NB4 (cell line): ENCODE results near the gene ARID2.

Source experiments
- DNase-seq: peaks from one replicate; pipeline ENCODE4 v3.0.0; 2010; ENCODE audit warnings: low read depth
- H3K4me3 ChIP-seq: one replicate; pipeline ENCODE4 v1.5.1; 2011; ENCODE audit warnings: mild to moderate bottlenecking, low read depth, low read length, moderate library complexity
- MYC ChIP-seq: IDR thresholded peaks from 2 replicates; pipeline ENCODE4 v1.6.1; 2011; ENCODE audit warnings: low read depth, low read length
- POLR2A ChIP-seq: IDR thresholded peaks from 2 replicates; pipeline ENCODE4 v1.6.1; 2011; ENCODE audit warnings: mild to moderate bottlenecking; ENCODE audit not compliant: insufficient read length; ENCODE audit errors: extremely low read depth
- TF ChIP-seq, protein P1 (sequence below): IDR thresholded peaks from 2 replicates; pipeline ENCODE4 v1.6.1; 2011; ENCODE audit warnings: low read depth, low read length
- TF ChIP-seq, protein P2 (sequence below): IDR thresholded peaks from one replicate; pipeline ENCODE4 v1.5.1; 2012; ENCODE audit warnings: low read depth, low read length

Gene ARID2, protein sequence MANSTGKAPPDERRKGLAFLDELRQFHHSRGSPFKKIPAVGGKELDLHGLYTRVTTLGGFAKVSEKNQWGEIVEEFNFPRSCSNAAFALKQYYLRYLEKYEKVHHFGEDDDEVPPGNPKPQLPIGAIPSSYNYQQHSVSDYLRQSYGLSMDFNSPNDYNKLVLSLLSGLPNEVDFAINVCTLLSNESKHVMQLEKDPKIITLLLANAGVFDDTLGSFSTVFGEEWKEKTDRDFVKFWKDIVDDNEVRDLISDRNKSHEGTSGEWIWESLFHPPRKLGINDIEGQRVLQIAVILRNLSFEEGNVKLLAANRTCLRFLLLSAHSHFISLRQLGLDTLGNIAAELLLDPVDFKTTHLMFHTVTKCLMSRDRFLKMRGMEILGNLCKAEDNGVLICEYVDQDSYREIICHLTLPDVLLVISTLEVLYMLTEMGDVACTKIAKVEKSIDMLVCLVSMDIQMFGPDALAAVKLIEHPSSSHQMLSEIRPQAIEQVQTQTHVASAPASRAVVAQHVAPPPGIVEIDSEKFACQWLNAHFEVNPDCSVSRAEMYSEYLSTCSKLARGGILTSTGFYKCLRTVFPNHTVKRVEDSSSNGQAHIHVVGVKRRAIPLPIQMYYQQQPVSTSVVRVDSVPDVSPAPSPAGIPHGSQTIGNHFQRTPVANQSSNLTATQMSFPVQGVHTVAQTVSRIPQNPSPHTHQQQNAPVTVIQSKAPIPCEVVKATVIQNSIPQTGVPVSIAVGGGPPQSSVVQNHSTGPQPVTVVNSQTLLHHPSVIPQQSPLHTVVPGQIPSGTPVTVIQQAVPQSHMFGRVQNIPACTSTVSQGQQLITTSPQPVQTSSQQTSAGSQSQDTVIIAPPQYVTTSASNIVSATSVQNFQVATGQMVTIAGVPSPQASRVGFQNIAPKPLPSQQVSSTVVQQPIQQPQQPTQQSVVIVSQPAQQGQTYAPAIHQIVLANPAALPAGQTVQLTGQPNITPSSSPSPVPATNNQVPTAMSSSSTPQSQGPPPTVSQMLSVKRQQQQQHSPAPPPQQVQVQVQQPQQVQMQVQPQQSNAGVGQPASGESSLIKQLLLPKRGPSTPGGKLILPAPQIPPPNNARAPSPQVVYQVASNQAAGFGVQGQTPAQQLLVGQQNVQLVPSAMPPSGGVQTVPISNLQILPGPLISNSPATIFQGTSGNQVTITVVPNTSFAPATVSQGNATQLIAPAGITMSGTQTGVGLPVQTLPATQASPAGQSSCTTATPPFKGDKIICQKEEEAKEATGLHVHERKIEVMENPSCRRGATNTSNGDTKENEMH (N-terminal part only)

DNA sequence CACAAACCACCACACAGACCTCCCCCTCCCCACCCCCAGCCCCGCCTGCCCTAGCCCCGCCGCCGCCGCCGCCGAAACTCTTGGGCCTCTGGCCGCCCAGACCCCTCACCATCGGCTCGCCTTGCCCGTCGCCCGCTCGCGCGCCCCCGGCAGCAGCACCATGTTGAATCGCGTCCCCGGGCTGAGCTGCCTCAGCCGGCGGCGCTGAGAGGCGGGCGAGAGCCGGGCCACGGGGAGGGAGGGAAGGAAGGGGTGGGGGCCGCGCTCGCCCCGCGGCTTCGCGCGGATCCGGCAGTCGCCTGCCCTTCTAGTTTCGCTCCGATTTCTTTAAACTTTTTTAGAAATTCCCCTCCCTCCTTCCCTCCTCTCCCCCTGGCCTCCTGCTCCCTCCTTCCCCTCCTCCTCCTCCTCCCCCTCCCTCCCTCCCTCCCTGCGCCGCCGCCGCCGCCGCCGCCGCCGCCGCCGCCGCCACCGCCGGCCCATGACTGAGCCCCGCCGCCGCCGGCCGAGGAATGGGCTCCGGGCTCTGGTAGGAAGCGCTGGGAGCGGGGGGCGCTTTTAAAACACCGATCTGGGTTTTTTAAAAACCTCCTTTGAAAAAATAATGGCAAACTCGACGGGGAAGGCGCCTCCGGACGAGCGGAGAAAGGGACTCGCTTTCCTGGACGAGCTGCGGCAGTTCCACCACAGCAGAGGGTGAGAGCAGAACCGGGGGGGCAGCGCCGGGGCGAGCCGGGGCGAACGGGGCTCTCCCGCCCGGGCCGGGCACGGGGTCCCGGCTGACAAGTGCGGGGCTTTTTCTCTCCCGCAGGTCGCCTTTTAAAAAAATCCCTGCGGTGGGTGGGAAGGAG lies at the start of gene ARID2:
Gene ARID2, plus strand, starts transcription at position 474 of the 851 bp plus-strand sequence. Its CDS starts 131 bp downstream, at position 605.
- DNase-seq: peak; percentile 86
- peak within 1 kb of the TSS; percentile 91 for H3K4me3 ChIP-seq
- TF ChIP-seq, protein P1, sequence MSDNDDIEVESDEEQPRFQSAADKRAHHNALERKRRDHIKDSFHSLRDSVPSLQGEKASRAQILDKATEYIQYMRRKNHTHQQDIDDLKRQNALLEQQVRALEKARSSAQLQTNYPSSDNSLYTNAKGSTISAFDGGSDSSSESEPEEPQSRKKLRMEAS: 0 out of 2 replicates have a peak, but pooled peaks have one; percentile 20
- TF ChIP-seq POLR2A: peak; percentile 54
- peak; percentile 48; the same call in 1 of the 2 replicates for TF ChIP-seq MYC
- TF ChIP-seq, protein P2, sequence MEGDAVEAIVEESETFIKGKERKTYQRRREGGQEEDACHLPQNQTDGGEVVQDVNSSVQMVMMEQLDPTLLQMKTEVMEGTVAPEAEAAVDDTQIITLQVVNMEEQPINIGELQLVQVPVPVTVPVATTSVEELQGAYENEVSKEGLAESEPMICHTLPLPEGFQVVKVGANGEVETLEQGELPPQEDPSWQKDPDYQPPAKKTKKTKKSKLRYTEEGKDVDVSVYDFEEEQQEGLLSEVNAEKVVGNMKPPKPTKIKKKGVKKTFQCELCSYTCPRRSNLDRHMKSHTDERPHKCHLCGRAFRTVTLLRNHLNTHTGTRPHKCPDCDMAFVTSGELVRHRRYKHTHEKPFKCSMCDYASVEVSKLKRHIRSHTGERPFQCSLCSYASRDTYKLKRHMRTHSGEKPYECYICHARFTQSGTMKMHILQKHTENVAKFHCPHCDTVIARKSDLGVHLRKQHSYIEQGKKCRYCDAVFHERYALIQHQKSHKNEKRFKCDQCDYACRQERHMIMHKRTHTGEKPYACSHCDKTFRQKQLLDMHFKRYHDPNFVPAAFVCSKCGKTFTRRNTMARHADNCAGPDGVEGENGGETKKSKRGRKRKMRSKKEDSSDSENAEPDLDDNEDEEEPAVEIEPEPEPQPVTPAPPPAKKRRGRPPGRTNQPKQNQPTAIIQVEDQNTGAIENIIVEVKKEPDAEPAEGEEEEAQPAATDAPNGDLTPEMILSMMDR: no peak

DNA sequence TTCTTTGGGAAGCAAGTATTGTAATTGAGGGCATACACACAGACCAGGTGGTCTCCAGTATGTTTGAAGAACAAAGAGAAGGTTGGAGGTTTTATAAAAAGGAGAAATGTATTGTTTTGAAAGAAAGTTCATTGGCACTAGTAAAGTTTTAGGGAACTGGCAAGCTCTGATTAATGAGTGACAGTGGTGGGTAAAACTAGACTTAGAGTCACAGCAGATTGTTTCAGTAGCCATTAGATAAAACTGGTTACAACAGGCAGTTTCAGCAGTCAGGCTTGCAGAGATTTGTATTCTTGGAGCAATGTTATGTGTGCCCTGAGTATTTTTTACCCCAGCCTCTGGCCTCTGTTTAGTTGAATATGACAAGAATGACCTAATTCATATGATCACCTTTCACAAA lies 49.1 kb upstream of the ARID2 start:
- no peak overlapping the region for H3K4me3 ChIP-seq
- TF ChIP-seq, protein P2: no peak
- TF ChIP-seq POLR2A (no peak), MYC (no peak)
- no peak for DNase-seq

DNA sequence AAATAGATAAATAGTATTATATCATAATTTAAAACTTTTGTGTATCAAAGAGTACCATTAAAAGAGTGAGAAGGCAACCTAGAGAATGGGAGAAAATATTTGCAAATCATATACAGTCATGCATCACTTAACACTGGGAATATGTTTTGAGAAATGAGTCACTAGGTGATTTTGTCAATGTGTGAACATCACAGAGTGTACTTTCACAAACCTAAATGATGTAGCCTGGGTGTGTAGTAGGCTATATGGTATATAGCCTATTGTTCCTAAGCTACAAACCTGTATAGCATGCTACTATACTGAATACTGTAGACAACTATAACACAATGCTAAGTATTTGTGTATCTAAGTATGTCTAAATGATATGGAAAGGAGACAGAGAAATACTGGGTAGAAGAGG lies 48.0 kb upstream of the ARID2 start:
- TF ChIP-seq, protein P1: no peak
- TF ChIP-seq POLR2A: no peak
- TF ChIP-seq, protein P2: no peak
- no peak for TF ChIP-seq MYC
- no peak overlapping the region for H3K4me3 ChIP-seq
- no peak for DNase-seq

DNA sequence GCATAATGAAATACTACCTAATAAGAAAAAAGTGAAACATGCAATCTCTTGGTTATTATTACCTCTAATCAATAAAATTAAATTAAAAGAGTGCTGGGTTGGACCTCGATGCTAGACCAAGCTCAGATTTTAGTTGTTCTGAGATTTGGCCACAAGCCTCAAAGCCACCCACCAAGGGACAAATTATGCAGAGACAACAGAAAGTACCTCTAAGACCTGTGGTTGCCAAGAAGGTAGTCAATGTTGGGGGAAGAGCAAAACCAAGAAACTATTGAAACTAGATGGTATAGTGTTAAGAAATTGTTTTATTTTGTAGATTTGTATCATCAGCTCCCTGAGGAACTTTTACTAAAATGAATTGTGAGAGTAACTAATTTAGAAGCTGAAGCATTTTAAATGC lies 43.8 kb upstream of the ARID2 start:
- no peak for DNase-seq
- H3K4me3 ChIP-seq: no peak overlapping the region
- TF ChIP-seq, protein P1: no peak
- TF ChIP-seq POLR2A (no peak), MYC (no peak)
- TF ChIP-seq, protein P2: no peak
